Left ventricle myocardium inferior (tissue), 1 donor: ENCODE data around the gene TICAM1. TPM values are rescaled to one million over a fixed set of nuclear protein-coding genes. Genes with fewer than 3 reads are reported as not detected.

Experiments
- DNase-seq: peaks from one replicate; pipeline ENCODE4 v3.0.0-alpha.2; 2020
- H3K27ac ChIP-seq: fragments of 200-600 bp; replicated peaks from 2 replicates; pipeline ENCODE4 v1.8.0; 2021
- H3K27me3 ChIP-seq: fragments of 200-600 bp; 2 replicates; pipeline ENCODE4 v1.8.0; 2021; ENCODE audit warnings: low read depth
- H3K36me3 ChIP-seq: fragments of 200-600 bp; 2 replicates; pipeline ENCODE4 v1.8.0; 2021
- H3K4me1 ChIP-seq: fragments of 200-600 bp; 2 replicates; pipeline ENCODE4 v1.8.0; 2021
- H3K4me3 ChIP-seq: fragments of 200-600 bp; 2 replicates; pipeline ENCODE4 v1.8.0; 2021; ENCODE audit warnings: mild to moderate bottlenecking, moderate library complexity
- H3K9me3 ChIP-seq: fragments of 200-600 bp; replicated peaks from 2 replicates; pipeline ENCODE4 v1.8.0; 2021
- intact Hi-C: fragments of 100-400 bp; cut with micrococcal nuclease; formaldehyde crosslinking; loops from one replicate; pipeline ENCODE4 v1.11.0; 2022
- microRNA-seq: library from miRNA; unstranded; fragments of <30 nt; microRNA quantifications from one replicate; pipeline ENCODE4 v1.2.0, GENCODE V29; 2020
- total RNA-seq: library from RNA; stranded (reverse); fragmentation: NEBNext Ultra II Directional; extraction: Animal tissue kit (Norgen Biotek cat#: 25700); gene quantifications from one replicate; pipeline ENCODE4 v1.2.1, GENCODE V29; 2021
- TF ChIP-seq, protein P1 (sequence below): fragments of 200-600 bp; IDR thresholded peaks from 2 replicates; pipeline ENCODE4 v1.8.0; 2021; ENCODE audit warnings: antibody characterized with exemption, mild to moderate bottlenecking, borderline replicate concordance
- donor health status: DM: no; HTN: yes; CAD: no; lungs with severe emphysema.

Gene TICAM1
- total RNA-seq, 1 donor from 2014 or later = 6.1 TPM

DNA sequence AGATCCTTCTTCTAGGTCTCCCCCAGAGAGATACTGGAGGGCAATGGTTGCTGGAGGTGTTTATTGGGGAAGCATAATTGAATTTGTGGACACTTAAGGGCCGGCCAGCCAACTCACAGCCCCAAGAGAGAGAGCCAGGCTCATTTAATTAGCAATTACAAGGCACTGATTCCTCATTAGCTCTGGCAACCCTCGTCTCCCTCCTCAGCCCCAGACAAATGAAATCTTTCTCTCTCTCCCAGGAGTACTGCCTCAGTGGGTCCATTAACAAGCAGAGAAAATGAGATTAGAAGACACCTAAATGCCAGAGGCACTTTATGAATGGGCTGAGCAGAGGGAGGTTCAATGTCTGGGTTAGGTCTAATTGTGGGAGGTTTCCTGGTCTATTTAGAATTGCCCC, 58.9 kb downstream of the TICAM1 start:
- DNase-seq = no peak
- no peaks in the 10 kb centered on the region for H3K9me3 ChIP-seq
- H3K27me3 ChIP-seq = peaks cover 27% of the 10 kb centered on the region
- intact Hi-C loops = no loop called here
- H3K4me1 ChIP-seq = no peaks in the 10 kb centered on the region
- TF ChIP-seq, protein P1, sequence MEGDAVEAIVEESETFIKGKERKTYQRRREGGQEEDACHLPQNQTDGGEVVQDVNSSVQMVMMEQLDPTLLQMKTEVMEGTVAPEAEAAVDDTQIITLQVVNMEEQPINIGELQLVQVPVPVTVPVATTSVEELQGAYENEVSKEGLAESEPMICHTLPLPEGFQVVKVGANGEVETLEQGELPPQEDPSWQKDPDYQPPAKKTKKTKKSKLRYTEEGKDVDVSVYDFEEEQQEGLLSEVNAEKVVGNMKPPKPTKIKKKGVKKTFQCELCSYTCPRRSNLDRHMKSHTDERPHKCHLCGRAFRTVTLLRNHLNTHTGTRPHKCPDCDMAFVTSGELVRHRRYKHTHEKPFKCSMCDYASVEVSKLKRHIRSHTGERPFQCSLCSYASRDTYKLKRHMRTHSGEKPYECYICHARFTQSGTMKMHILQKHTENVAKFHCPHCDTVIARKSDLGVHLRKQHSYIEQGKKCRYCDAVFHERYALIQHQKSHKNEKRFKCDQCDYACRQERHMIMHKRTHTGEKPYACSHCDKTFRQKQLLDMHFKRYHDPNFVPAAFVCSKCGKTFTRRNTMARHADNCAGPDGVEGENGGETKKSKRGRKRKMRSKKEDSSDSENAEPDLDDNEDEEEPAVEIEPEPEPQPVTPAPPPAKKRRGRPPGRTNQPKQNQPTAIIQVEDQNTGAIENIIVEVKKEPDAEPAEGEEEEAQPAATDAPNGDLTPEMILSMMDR = no peak
- no peaks in the 10 kb centered on the region for H3K36me3 ChIP-seq
- H3K4me3 ChIP-seq = no peak overlapping the region
- H3K27ac ChIP-seq = no peak overlapping the region

DNA sequence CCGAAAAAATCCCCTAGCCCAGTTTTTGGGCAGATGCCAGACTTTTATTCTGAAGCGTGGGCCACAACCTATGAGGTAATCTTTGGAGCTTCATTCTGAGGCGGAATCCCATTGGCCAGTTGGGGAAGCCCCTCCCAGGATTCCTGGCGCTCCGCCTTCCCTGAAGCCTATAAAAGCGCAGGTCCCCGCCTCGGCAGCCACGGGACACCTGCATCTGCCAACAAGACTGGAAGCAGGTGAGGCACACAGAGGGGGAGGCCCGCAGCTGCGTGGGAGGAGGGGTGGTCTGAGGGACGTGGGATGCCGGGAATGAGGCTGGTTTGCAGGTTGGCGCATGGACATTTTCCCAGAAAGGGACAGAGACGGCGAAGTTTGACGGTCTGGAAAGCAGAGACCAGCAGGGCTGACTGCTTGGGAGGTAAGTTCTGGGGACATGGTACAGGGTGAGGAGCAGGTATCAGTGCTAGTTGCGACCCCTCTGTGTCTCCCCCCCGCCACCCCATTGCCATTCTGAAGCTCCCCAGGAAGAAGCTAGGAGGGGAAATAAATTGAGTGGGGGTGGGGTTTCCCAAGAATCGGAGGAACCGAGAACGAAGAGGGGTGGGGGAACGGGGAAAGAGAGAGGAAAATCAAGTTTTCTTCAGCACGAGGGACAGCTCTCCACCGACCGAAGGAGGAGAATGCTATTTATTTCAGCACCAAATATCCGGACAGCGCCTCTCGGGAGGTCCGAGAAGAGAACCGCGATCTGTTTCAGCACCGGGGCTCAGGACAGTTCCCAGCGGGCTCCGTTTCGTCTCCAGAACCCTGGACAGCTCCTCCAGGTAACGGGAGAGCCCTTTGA, 62.4 kb downstream of the TICAM1 start:
- peak; percentile 75 for DNase-seq
- Histone ChIP-seq H3K27me3 (peaks cover 4% of the 10 kb centered on the region), H3K36me3 (no peaks in the 10 kb centered on the region), H3K4me1 (no peaks in the 10 kb centered on the region), H3K9me3 (no peaks in the 10 kb centered on the region), H3K27ac (no peak overlapping the region), H3K4me3 (no peak overlapping the region)
- intact Hi-C loops = no loop called here
- TF ChIP-seq, protein P1 = no peak

Small RNA genes within 50 kb of the gene (microRNA-seq; reads per million reads assigned to microRNA genes)
- not detected for gene MIR7-3

Other genes with a start within 250 kb of the TICAM1 start
- gene TNFAIP8L1, start 192.2 kb downstream of the TICAM1 start, total RNA-seq = 4.2 TPM
- 26.3 TPM for gene MYDGF, start 161.4 kb downstream of the TICAM1 start, total RNA-seq
- gene DPP9, start 107.9 kb downstream of the TICAM1 start, total RNA-seq = 52.5 TPM
- gene FEM1A, start 40.0 kb downstream of the TICAM1 start, total RNA-seq = 46.5 TPM
- gene PLIN3, start 36.0 kb upstream of the TICAM1 start, total RNA-seq = 26.7 TPM
- gene ARRDC5, start 71.2 kb upstream of the TICAM1 start, total RNA-seq = not detected
- gene UHRF1, start 77.8 kb upstream of the TICAM1 start, total RNA-seq = 1.3 TPM
- gene KDM4B, start 137.4 kb upstream of the TICAM1 start, total RNA-seq = 34.1 TPM